H1 (cell line): Measurements from ENCODE around the gene RNF220. TPM values are rescaled to one million over a fixed set of nuclear protein-coding genes. Genes with fewer than 3 reads are reported as not detected.

Experiments
- CTCF ChIA-PET: fragments of 300-600 bp; sonication (Branson Sonifier 250); formaldehyde crosslinking; loops from one replicate; lab custom pipeline; 2021; ENCODE audit not compliant: partially characterized antibody; lab: Charles Lee
- POLR2A ChIA-PET: fragments of 300-600 bp; sonication (Branson Sonifier 250); formaldehyde crosslinking; loops from one replicate; lab custom pipeline; 2021; ENCODE audit warnings: inconsistent platforms; ENCODE audit not compliant: partially characterized antibody; lab: Charles Lee
- DNase-seq, 2 experiments: peaks; one replicate each; pipeline versions ENCODE4 v3.0.0 to v3.0.0-alpha.2; 2010 to 2022; ENCODE audit warnings: low spot score in 2 of 2, low read depth in 1 of 2, mixed read lengths in 1 of 2
- FAIRE-seq: peaks from 2 replicates; lab custom pipeline; 2011; peaks lifted over from hg19 to GRCh38; lab: Jason Lieb, UNC
- H2AFZ ChIP-seq: 2 replicates; pipeline ENCODE4 v1.8.1; 2012; ENCODE audit warnings: low read length, inconsistent platforms
- H2AK5ac ChIP-seq: 2 replicates; pipeline ENCODE4 v1.6.1; 2013; ENCODE audit warnings: low read depth, low read length
- H2BK120ac ChIP-seq: replicated peaks from 2 replicates; pipeline ENCODE3; 2013; ENCODE audit warnings: low read depth, low read length, inconsistent platforms
- H2BK12ac ChIP-seq: 2 replicates; pipeline ENCODE4 v1.6.1; 2013; ENCODE audit warnings: low read depth, low read length
- H2BK15ac ChIP-seq: 2 replicates; pipeline ENCODE4 v1.6.1; 2013; ENCODE audit warnings: low read length
- H2BK20ac ChIP-seq: 2 replicates; pipeline ENCODE4 v1.6.1; 2013; ENCODE audit warnings: low read length
- H2BK5ac ChIP-seq: 2 replicates; pipeline ENCODE4 v1.6.1; 2013; ENCODE audit warnings: low read depth, low read length
- H3K14ac ChIP-seq: 2 replicates; pipeline ENCODE4 v1.6.1; 2013; ENCODE audit warnings: inconsistent platforms; ENCODE audit not compliant: insufficient read length
- H3K18ac ChIP-seq: 2 replicates; pipeline ENCODE4 v1.6.1; 2013; ENCODE audit warnings: low read length; ENCODE audit errors: extremely low read depth
- H3K23ac ChIP-seq: 2 replicates; pipeline ENCODE4 v1.6.1; 2013; ENCODE audit warnings: inconsistent platforms; ENCODE audit not compliant: insufficient read length
- H3K23me2 ChIP-seq: 2 replicates; pipeline ENCODE4 v1.6.1; 2013; ENCODE audit warnings: low read depth, low read length
- H3K27ac ChIP-seq: 2 replicates; pipeline ENCODE4 v1.6.1; 2011; ENCODE audit warnings: low read depth, low read length, inconsistent platforms
- H3K27me3 ChIP-seq, 4 experiments: replicated peaks in 1 of 4; 1 replicate in 1 of 4; 2 replicates in 3 of 4; pipeline versions ENCODE4 v1.6.1 to v1.8.1; 2011 to 2013; ENCODE audit warnings: low read length in 3 of 4, mild to moderate bottlenecking in 3 of 4, inconsistent platforms in 2 of 4, mixed read lengths in 2 of 4, moderate library complexity in 1 of 4; ENCODE audit not compliant: control insufficient read depth in 3 of 4, insufficient read depth in 3 of 4; ENCODE audit errors: extremely low read depth in 1 of 4
- H3K36me3 ChIP-seq, 4 experiments: 2 replicates each; pipeline versions ENCODE4 v1.6.1 to v1.8.1; 2011 to 2013; ENCODE audit warnings: mild to moderate bottlenecking in 4 of 4, low read length in 3 of 4, moderate library complexity in 2 of 4, control low read depth in 1 of 4, inconsistent platforms in 1 of 4; ENCODE audit not compliant: insufficient read depth in 4 of 4, control insufficient read depth in 2 of 4
- H3K4ac ChIP-seq: replicated peaks from 2 replicates; pipeline ENCODE3; 2013; ENCODE audit warnings: low read length, low read depth, mixed read lengths, inconsistent platforms; ENCODE audit not compliant: insufficient read length
- H3K4me1 ChIP-seq, 4 experiments: replicated peaks in 1 of 4; 1 replicate in 1 of 4; 2 replicates in 3 of 4; pipeline versions ENCODE4 v1.6.1 to v1.8.1; 2011 to 2013; ENCODE audit warnings: low read length in 3 of 4, inconsistent platforms in 2 of 4, mixed read lengths in 1 of 4; ENCODE audit not compliant: insufficient read depth in 4 of 4, control insufficient read depth in 3 of 4
- H3K4me2 ChIP-seq, 2 experiments: 2 replicates each; pipeline versions ENCODE4 v1.6.1 to v1.8.1; 2011 to 2013; ENCODE audit warnings: low read depth in 2 of 2, low read length in 2 of 2, control low read depth in 1 of 2, inconsistent platforms in 1 of 2, mild to moderate bottlenecking in 1 of 2; ENCODE audit not compliant: insufficient read depth in 1 of 2
- H3K4me3 ChIP-seq, 4 experiments: fragments of 200-600, 300-600 bp in 1 of 4; sonication (generic), shearing (Covaris generic), sonication (Bioruptor Twin) in 1 of 4; 2 replicates each; pipeline versions ENCODE4 v1.5.1 to v1.8.1; 2011 to 2016; ENCODE audit warnings: low read length in 4 of 4, low read depth in 3 of 4, control low read depth in 2 of 4, inconsistent platforms in 2 of 4, mild to moderate bottlenecking in 2 of 4, mixed read lengths in 1 of 4, moderate library complexity in 1 of 4; ENCODE audit not compliant: insufficient read depth in 2 of 4; ENCODE audit errors: extremely low read depth in 1 of 4
- H3K56ac ChIP-seq: replicated peaks from 2 replicates; pipeline ENCODE3; 2013; ENCODE audit warnings: low read depth, mild to moderate bottlenecking, mixed read lengths, low read length, inconsistent platforms; ENCODE audit not compliant: insufficient read length
- H3K79me1 ChIP-seq: 2 replicates; pipeline ENCODE4 v1.6.1; 2013; ENCODE audit warnings: low read depth, low read length, control low read depth
- H3K79me2 ChIP-seq, 2 experiments: 2 replicates each; pipeline versions ENCODE4 v1.6.1 to v1.8.1; 2012 to 2013; ENCODE audit warnings: low read length in 2 of 2, mild to moderate bottlenecking in 2 of 2, inconsistent platforms in 1 of 2; ENCODE audit not compliant: insufficient read depth in 2 of 2, control insufficient read depth in 1 of 2
- H3K9ac ChIP-seq, 4 experiments: replicated peaks in 1 of 4; 1 replicate in 1 of 4; 2 replicates in 3 of 4; pipeline versions ENCODE4 v1.6.1 to v1.8.1; 2011 to 2013; ENCODE audit warnings: low read depth in 3 of 4, low read length in 3 of 4, control low read depth in 2 of 4, mild to moderate bottlenecking in 2 of 4, moderate library complexity in 2 of 4, inconsistent platforms in 1 of 4; ENCODE audit errors: extremely low read depth in 1 of 4
- H3K9me3 ChIP-seq, 2 experiments: 2 replicates each; pipeline versions ENCODE4 v1.6.1 to v1.8.1; 2012 to 2013; ENCODE audit warnings: mild to moderate bottlenecking in 2 of 2, moderate library complexity in 2 of 2, control low read depth in 1 of 2, inconsistent platforms in 1 of 2, low read depth in 1 of 2, low read length in 1 of 2, mixed read lengths in 1 of 2; ENCODE audit not compliant: insufficient read depth in 2 of 2
- H4K20me1 ChIP-seq, 2 experiments: replicated peaks in 1 of 2; 2 replicates each; pipeline versions ENCODE3 to v1.8.1; 2011 to 2013; ENCODE audit warnings: inconsistent platforms in 2 of 2, low read length in 2 of 2, mild to moderate bottlenecking in 1 of 2; ENCODE audit not compliant: insufficient read depth in 2 of 2, control insufficient read depth in 1 of 2
- H4K5ac ChIP-seq: 2 replicates; pipeline ENCODE4 v1.6.1; 2013; ENCODE audit warnings: low read length, low read depth, mixed read lengths, inconsistent platforms; ENCODE audit not compliant: insufficient read length
- H4K8ac ChIP-seq: 2 replicates; pipeline ENCODE4 v1.8.0; 2013; ENCODE audit warnings: mild to moderate bottlenecking, moderate library complexity, low read length, inconsistent platforms; ENCODE audit not compliant: insufficient read depth; ENCODE audit errors: extremely low read depth
- H4K91ac ChIP-seq: replicated peaks from 2 replicates; pipeline ENCODE3; 2013; ENCODE audit warnings: low read length, mixed read lengths, inconsistent platforms; ENCODE audit not compliant: insufficient read length
- BACH1 ChIP-seq: IDR thresholded peaks from 2 replicates; pipeline ENCODE4 v1.6.1; 2012; ENCODE audit warnings: low read length, improper control_type of control experiment
- CBX8 ChIP-seq: fragments of 300-800, 300-1000 bp; sonication (generic); IDR thresholded peaks from 2 replicates; pipeline ENCODE4 v1.7.1; 2016; ENCODE audit warnings: low read depth, low read length, borderline replicate concordance
- RAD21 ChIP-seq, 2 experiments: IDR thresholded peaks in 1 of 2; conservative IDR thresholded peaks in 1 of 2; 2 replicates each; pipeline ENCODE4 v1.6.1; 2011; ENCODE audit warnings: low read depth in 2 of 2, low read length in 2 of 2, improper control_type of control experiment in 1 of 2, inconsistent platforms in 1 of 2, mild to moderate bottlenecking in 1 of 2, moderate library complexity in 1 of 2
- TCF12 ChIP-seq: IDR thresholded peaks from 2 replicates; pipeline ENCODE4 v1.6.1; 2011; ENCODE audit warnings: low read depth, mild to moderate bottlenecking, low read length
- ZNF274 ChIP-seq: IDR thresholded peaks from 2 replicates; pipeline ENCODE4 v1.7.0; 2012; ENCODE audit warnings: low read length, borderline replicate concordance; ENCODE audit errors: extremely low read depth
- WGBS, 2 experiments: shearing (Covaris generic) in 1 of 2; methylation state at CpG; one replicate each; pipeline versions ENCODE4 v1.1.6 to v1.1.7; 2013 to 2015; ENCODE audit warnings: low lambda C conversion rate in 2 of 2, mixed read lengths in 2 of 2, inconsistent platforms in 1 of 2, low coverage in 1 of 2, missing lambda C conversion rate in 1 of 2; ENCODE audit not compliant: insufficient replicate concordance in 2 of 2, insufficient coverage in 1 of 2, insufficient read length in 1 of 2; ENCODE audit errors: extremely low coverage in 1 of 2, missing lambda C conversion rate in 1 of 2; 5-methylcytosine and 5-hydroxymethylcytosine counted together
- polyA plus RNA-seq, 7 experiments: library from polyadenylated mRNA; depleted of rRNA in 3 of 7; stranded (reverse) in 5 of 7; unstranded in 2 of 7; fragments of >200 nt in 5 of 7; fragments of 200-250 nt in 2 of 7; gene quantifications; 1 replicate in 5 of 7; 2 replicates in 1 of 7; 4 replicates in 1 of 7; pipeline versions ENCODE4 v1.2.1 to v1.2.3, GENCODE V29; 2011 to 2013; ENCODE audit warnings: missing spikeins in 2 of 7, mixed read lengths in 2 of 7
- total RNA-seq: library from RNA; stranded (reverse); fragmentation: NEBNext Ultra II Directional; extraction: Animal tissue kit (Norgen Biotek cat#: 25700); gene quantifications from 2 replicates; pipeline ENCODE4 v1.2.1, GENCODE V29; 2021

The RNF220 gene
- total and polyA plus RNA-seq, 2 of the 8 experiments (the other 6 are each of a cell fraction or from before 2014, with no cell fraction given): 123 to 160 TPM

DNA sequence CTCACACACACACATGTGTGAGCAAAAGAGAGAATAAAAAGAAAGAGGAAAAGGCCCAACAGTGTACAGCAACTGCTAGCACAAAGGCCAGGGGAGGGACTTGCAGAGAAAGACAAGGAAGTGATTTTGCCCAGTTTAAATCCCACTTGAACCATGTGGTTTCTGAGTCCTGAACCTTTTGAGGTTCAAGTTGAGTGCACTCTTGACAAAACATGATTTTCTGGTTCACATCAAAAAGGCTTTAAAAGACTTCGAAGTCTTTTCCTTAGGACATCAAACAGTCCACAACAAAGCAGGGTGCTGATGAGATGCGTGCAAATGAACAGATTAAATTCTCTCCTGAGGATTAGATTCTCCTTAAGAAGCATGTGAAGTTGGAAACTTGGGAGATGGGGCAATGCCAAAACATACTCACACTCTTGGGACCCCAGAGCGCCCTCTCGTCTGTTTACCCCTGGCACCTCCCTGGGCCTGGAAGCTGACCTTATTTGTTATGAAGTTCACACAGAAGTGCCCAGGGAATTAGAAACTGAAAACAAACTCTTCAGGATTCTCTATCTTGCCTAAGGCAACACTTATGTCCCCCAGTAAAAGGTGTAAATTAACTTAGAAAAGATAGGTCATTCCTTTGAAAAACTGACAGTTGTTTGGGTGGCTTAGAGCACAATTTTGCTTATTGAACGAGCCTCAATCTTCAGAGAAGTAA is 31.5 kb downstream of the RNF220 start:
- Histone ChIP-seq H3K36me3 (no peaks in the 10 kb centered on the region; a peak in 1 of 8 replicates), H2BK20ac (no peak overlapping the region), H2BK120ac (no peak overlapping the region), H3K27me3 (no peaks in the 10 kb centered on the region), H3K23me2 (no peaks in the 10 kb centered on the region), H3K4ac (no peak overlapping the region), H3K79me2 (peaks cover 0 to 9% of the 10 kb centered on the region in 2 experiments; a peak in 2 of 4 replicates), H4K91ac (no peak overlapping the region), H3K27ac (no peak overlapping the region), H2AK5ac (no peak overlapping the region), H4K20me1 (no peaks in the 10 kb centered on the region), H3K79me1 (no peaks in the 10 kb centered on the region; the same call in 1 of the 2 replicates), H3K18ac (no peak overlapping the region), H2BK5ac (no peak overlapping the region), H4K8ac (no peak overlapping the region), H2BK12ac (no peak overlapping the region), H2AFZ (no peak overlapping the region), H3K23ac (no peak overlapping the region), H3K56ac (no peak overlapping the region), H3K4me2 (no peak overlapping the region; a peak in 2 of 4 replicates), H3K14ac (no peak overlapping the region), H3K9ac (no peak overlapping the region; a peak in 1 of 7 replicates), H3K4me3 (no peak overlapping the region), H4K5ac (no peak overlapping the region), H3K9me3 (no peaks in the 10 kb centered on the region; a peak in 1 of 4 replicates), H3K4me1 (peaks cover 0 to 10% (median 7%) of the 10 kb centered on the region in 4 experiments; a peak in 4 of 7 replicates), H2BK15ac (no peak overlapping the region)
- ChIA-PET CTCF (interaction anchor here (0.7 to 1.5 kb wide), 7 partner anchors 11 to 159 kb away, joined by 3 to 6 read pairs (median 3); no protein-coding TSS in a partner anchor), POLR2A (no interaction called here)
- FAIRE-seq (no peak), DNase-seq (no peak)
- 81% methylated on average over 5 of the region's 5 CpGs; no CpG with 5 or more reads in 1 of the 2 experiments for WGBS, 2 experiments
- TF ChIP-seq CBX8 (no peak), TCF12 (no peak), BACH1 (no peak), RAD21 (IDR thresholded peaks at IDR 0.05 in 1 of 2, conservative IDR thresholded peaks at IDR 0.05 in 1 of 2; ENCODE audit: low read depth in 2 of 2, low read length in 2 of 2) (no peak), ZNF274 (no peak)
